ENCODE data around the gene SIAE. TPM values are rescaled to one million over a fixed set of nuclear protein-coding genes. Genes with fewer than 3 reads are reported as not detected.

SIAE gene
- total RNA-seq, 1 experiment from 2014 or later = 8.4 TPM

DNA sequence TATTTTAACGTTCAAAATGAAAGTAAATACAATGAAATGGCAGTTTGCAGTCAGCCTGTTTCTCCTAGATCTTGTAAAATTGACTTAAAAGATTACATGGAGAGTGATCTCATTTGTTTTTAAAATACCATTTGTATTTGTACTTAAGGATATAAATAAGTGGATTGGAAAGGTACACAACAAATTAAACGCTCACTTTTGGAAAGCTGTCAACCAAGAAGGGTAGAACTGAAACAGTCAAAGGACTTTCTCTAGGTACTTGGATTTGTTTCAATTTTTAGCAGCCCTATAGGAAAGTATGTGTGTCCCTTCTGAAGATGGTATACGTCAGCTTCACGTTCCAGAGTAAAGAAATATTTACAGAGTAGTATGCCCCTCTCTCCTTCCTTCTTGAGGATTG is 43.6 kb downstream of the SIAE start:
- Mint-ChIP-seq H3K4me1 (ENCODE audit: low read depth, unreplicated experiment) (no peaks in the 10 kb centered on the region), H3K4me3 (ENCODE audit: low read depth, unreplicated experiment) (no peak overlapping the region), H3K27ac (ENCODE audit: unreplicated experiment) (no peak overlapping the region), H3K27me3 (ENCODE audit: unreplicated experiment) (no peaks in the 10 kb centered on the region), H3K36me3 (ENCODE audit: insufficient read depth, unreplicated experiment) (peaks cover 12% of the 10 kb centered on the region), H3K9me3 (ENCODE audit: low read depth, unreplicated experiment) (no peaks in the 10 kb centered on the region)
- intact Hi-C loops (cut with micrococcal nuclease; ENCODE audit: unreplicated experiment) = no loop called here
- no TSS peak for BruUV-seq (replicated peaks)
- DNase-seq = no peak
- CTCF ChIA-PET = no interaction called here
- TF ChIP-seq, protein P1, sequence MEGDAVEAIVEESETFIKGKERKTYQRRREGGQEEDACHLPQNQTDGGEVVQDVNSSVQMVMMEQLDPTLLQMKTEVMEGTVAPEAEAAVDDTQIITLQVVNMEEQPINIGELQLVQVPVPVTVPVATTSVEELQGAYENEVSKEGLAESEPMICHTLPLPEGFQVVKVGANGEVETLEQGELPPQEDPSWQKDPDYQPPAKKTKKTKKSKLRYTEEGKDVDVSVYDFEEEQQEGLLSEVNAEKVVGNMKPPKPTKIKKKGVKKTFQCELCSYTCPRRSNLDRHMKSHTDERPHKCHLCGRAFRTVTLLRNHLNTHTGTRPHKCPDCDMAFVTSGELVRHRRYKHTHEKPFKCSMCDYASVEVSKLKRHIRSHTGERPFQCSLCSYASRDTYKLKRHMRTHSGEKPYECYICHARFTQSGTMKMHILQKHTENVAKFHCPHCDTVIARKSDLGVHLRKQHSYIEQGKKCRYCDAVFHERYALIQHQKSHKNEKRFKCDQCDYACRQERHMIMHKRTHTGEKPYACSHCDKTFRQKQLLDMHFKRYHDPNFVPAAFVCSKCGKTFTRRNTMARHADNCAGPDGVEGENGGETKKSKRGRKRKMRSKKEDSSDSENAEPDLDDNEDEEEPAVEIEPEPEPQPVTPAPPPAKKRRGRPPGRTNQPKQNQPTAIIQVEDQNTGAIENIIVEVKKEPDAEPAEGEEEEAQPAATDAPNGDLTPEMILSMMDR (IDR thresholded peaks at IDR 0.05; ENCODE audit: unreplicated experiment) = no peak

DNA sequence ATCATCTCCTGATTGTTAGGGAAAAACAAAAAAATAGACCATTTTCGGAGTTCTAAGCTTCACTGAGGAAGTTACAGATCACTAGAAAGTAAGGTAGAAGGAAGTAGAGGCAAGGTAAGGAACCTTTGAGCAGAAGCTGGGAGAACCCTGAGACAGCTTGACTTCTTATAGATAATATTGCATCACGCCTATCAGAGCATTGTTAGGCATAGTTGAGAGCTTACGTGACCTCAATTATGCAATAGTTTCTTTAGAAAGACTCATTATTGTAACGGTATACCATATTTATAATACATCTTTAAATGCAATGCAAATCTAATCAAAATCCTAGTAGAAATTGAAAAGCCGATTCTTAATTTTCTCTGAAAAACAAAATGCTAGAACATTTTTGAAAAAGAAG is 46.0 kb downstream of the SIAE start:
- CTCF ChIA-PET = no interaction called here
- no TSS peak for BruUV-seq (replicated peaks)
- TF ChIP-seq, protein P1 (IDR thresholded peaks at IDR 0.05; ENCODE audit: unreplicated experiment) = no peak
- H3K4me3 Mint-ChIP-seq (ENCODE audit: low read depth, unreplicated experiment) = no peak overlapping the region
- H3K4me1 Mint-ChIP-seq (ENCODE audit: low read depth, unreplicated experiment) = no peaks in the 10 kb centered on the region
- no peak for DNase-seq
- no peak overlapping the region for H3K27ac Mint-ChIP-seq (ENCODE audit: unreplicated experiment)
- H3K36me3 Mint-ChIP-seq (ENCODE audit: insufficient read depth, unreplicated experiment) = peaks cover 27% of the 10 kb centered on the region
- intact Hi-C loops (cut with micrococcal nuclease; ENCODE audit: unreplicated experiment) = no loop called here
- H3K27me3 Mint-ChIP-seq (ENCODE audit: unreplicated experiment) = no peaks in the 10 kb centered on the region
- H3K9me3 Mint-ChIP-seq (ENCODE audit: low read depth, unreplicated experiment) = no peaks in the 10 kb centered on the region

DNA sequence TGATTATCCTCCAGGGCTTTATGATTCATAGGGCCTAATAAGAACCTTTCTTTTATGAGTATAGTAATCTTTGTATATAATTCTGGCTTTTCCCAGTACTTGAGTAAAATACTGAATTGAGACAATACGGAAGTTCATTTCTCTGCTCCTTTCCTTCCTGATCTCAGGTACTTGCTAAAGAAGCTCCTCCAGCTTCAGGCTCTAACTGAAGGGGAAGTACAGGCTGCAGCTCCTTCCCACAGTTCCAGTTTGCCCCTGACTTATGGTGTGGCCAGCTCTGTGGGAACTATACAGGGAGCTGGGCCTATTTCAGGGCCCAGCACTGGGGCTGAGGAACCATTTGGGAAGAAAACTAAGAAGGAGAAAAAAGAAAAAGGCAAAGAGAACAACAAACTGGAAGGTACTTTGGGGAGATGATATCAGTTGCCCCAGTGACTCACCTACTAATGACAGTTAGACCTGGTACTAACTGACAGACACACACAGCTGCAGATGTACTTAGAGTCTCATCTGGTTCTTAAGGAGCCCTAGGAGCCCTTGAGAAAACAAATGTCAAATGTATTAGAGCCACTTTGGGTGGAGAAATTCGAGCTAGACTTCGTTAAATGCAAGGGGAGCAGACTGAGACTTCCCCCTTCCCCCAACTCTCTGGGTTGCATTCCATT is 47.9 kb downstream of the SIAE start:
- Mint-ChIP-seq H3K36me3 (ENCODE audit: insufficient read depth, unreplicated experiment) (peaks cover 32% of the 10 kb centered on the region), H3K9me3 (ENCODE audit: low read depth, unreplicated experiment) (no peaks in the 10 kb centered on the region)

DNA sequence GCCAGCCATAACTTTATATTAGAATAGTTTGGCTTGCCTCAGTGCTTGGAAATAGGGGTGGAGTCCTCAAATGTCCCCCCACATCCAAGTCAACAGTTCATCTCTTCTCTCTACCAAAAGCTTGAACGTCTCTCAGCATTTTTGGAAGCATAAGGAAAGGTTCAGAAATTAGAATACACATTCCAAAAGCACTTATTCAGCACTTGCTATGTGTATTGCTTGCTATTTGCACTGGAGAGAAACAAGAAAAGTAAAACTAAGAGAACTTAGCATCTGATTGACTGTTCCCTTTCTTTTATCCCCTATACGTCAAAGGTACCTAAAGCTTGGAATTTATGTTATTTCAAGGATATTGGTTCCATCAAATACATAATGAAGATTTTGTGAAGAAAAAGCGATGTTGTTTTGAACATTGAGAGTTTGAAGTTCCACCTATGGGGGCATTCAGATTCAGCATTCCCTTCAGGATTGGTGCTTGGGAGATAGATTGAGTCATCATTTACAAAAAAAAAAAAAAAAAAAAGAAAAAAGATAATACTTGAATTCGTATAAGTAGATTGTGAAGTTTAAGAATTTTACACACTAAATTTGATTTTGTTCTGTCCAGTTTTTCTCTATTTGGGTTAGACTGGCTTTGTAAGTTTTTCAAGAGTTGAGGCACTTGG is 49.5 kb downstream of the SIAE start:
- Mint-ChIP-seq H3K4me3 (ENCODE audit: low read depth, unreplicated experiment) (peak overlapping the region; percentile 94), H3K9me3 (ENCODE audit: low read depth, unreplicated experiment) (no peaks in the 10 kb centered on the region), H3K4me1 (ENCODE audit: low read depth, unreplicated experiment) (no peaks in the 10 kb centered on the region), H3K27me3 (ENCODE audit: unreplicated experiment) (peaks cover 12% of the 10 kb centered on the region), H3K27ac (ENCODE audit: unreplicated experiment) (peak overlapping the region; percentile 90), H3K36me3 (ENCODE audit: insufficient read depth, unreplicated experiment) (peaks cover 28% of the 10 kb centered on the region)
- DNase-seq = no peak
- no TSS peak for BruUV-seq (replicated peaks)
- TF ChIP-seq, protein P1 (IDR thresholded peaks at IDR 0.05; ENCODE audit: unreplicated experiment) = no peak
- CTCF ChIA-PET = interaction anchor here (0.7 kb wide), 1 partner anchor 125 kb away, joined by 7 read pairs; no protein-coding TSS in a partner anchor
- intact Hi-C loops (cut with micrococcal nuclease; ENCODE audit: unreplicated experiment) = no loop called here

More for the DNA sequence above, 47.9 kb downstream of the SIAE start:
- Mint-ChIP-seq H3K4me3 (ENCODE audit: low read depth, unreplicated experiment) (no peak overlapping the region), H3K27ac (ENCODE audit: unreplicated experiment) (no peak overlapping the region), H3K27me3 (ENCODE audit: unreplicated experiment) (no peaks in the 10 kb centered on the region), H3K4me1 (ENCODE audit: low read depth, unreplicated experiment) (no peaks in the 10 kb centered on the region)
- CTCF ChIA-PET = no interaction called here
- BruUV-seq (replicated peaks) = no TSS peak
- TF ChIP-seq, protein P1 (IDR thresholded peaks at IDR 0.05; ENCODE audit: unreplicated experiment) = no peak
- intact Hi-C loops (cut with micrococcal nuclease; ENCODE audit: unreplicated experiment) = no loop called here
- DNase-seq = no peak
